WTC11 (cell line): ENCODE results near the gene CPNE7. TPM values are rescaled to one million over a fixed set of nuclear protein-coding genes. Genes with fewer than 3 reads are reported as not detected.

Experiments
- ATAC-seq: fragments of 200-7000 bp; cut with Tn5 transposase; 2 replicates; pipeline ENCODE4 v1.10.0; 2021; ENCODE audit warnings: mild to moderate bottlenecking, moderate library complexity
- CTCF ChIA-PET: fragments of 300-600 bp; sonication (Branson Sonifier 250); formaldehyde crosslinking; loops from one replicate; lab custom pipeline; 2021; ENCODE audit warnings: antibody characterized with exemption; lab: Charles Lee
- POLR2A ChIA-PET: fragments of 350-600 bp; sonication (Branson Sonifier 250); formaldehyde crosslinking; loops from one replicate; lab custom pipeline; 2021; ENCODE audit warnings: antibody characterized with exemption; lab: Charles Lee
- DNase-seq: peaks from one replicate; pipeline ENCODE4 v3.0.0; 2021; ENCODE audit warnings: low spot score
- H3K27ac Mint-ChIP-seq: 2 replicates; pipeline ENCODE4 v1.8.0; 2021; ENCODE audit warnings: mixed read lengths
- H3K27me3 Mint-ChIP-seq: 2 replicates; pipeline ENCODE4 v1.8.0; 2021; ENCODE audit warnings: low read depth, mild to moderate bottlenecking, moderate library complexity, mixed read lengths
- H3K36me3 Mint-ChIP-seq: 2 replicates; pipeline ENCODE4 v1.8.0; 2021; ENCODE audit warnings: mixed read lengths
- H3K4me1 Mint-ChIP-seq: 2 replicates; pipeline ENCODE4 v1.8.0; 2022; ENCODE audit warnings: mixed read lengths
- H3K4me3 Mint-ChIP-seq: 2 replicates; pipeline ENCODE4 v1.8.0; 2021; ENCODE audit warnings: mild to moderate bottlenecking, moderate library complexity, mixed read lengths
- H3K9me3 Mint-ChIP-seq: 2 replicates; pipeline ENCODE4 v1.8.0; 2021; ENCODE audit warnings: mixed read lengths
- AFF4 ChIP-seq: sonication (generic); formaldehyde crosslinking; IDR thresholded peaks from 2 replicates; pipeline ENCODE4 v1.8.1; 2023; ENCODE audit warnings: mild to moderate bottlenecking, missing genetic modification reagents, borderline replicate concordance
- ATF1 ChIP-seq: sonication (generic); formaldehyde crosslinking; IDR thresholded peaks from 2 replicates; pipeline ENCODE4 v1.8.1; 2023; ENCODE audit warnings: mild to moderate bottlenecking, moderate library complexity, missing genetic modification reagents
- ATF2 ChIP-seq: sonication (generic); formaldehyde crosslinking; IDR thresholded peaks from 2 replicates; pipeline ENCODE4 v1.8.1; 2022; ENCODE audit warnings: low read depth, missing genetic modification reagents, borderline replicate concordance
- CREM ChIP-seq: sonication (generic); formaldehyde crosslinking; IDR thresholded peaks from 2 replicates; pipeline ENCODE4 v1.8.1; 2022; ENCODE audit warnings: mild to moderate bottlenecking, missing genetic modification reagents, moderate library complexity
- E2F1 ChIP-seq: sonication (generic); formaldehyde crosslinking; IDR thresholded peaks from 2 replicates; pipeline ENCODE4 v1.8.0; 2022; ENCODE audit warnings: mild to moderate bottlenecking, missing genetic modification reagents
- E2F5 ChIP-seq: sonication (generic); formaldehyde crosslinking; IDR thresholded peaks from 2 replicates; pipeline ENCODE4 v1.8.1; 2022; ENCODE audit warnings: mild to moderate bottlenecking, moderate library complexity, missing genetic modification reagents
- ERG ChIP-seq: fragments of 250-450 bp; sonication (Bioruptor Pico); IDR thresholded peaks from 2 replicates; pipeline ENCODE4 v1.8.0; 2021; ENCODE audit warnings: mild to moderate bottlenecking
- FOXK1 ChIP-seq: sonication (generic); formaldehyde crosslinking; IDR thresholded peaks from 2 replicates; pipeline ENCODE4 v1.8.0; 2022; ENCODE audit warnings: mild to moderate bottlenecking, moderate library complexity, missing genetic modification reagents
- IRF2 ChIP-seq: sonication (generic); formaldehyde crosslinking; IDR thresholded peaks from 2 replicates; pipeline ENCODE4 v1.8.0; 2022; ENCODE audit warnings: low read depth, missing genetic modification reagents, borderline replicate concordance
- NFYB ChIP-seq: sonication (generic); formaldehyde crosslinking; conservative IDR thresholded peaks from 2 replicates; pipeline ENCODE4 v1.8.0; 2022; ENCODE audit warnings: low read depth, missing genetic modification reagents
- RELA ChIP-seq: sonication (generic); formaldehyde crosslinking; IDR thresholded peaks from 2 replicates; pipeline ENCODE4 v1.8.1; 2022; ENCODE audit warnings: missing genetic modification reagents, mild to moderate bottlenecking, borderline replicate concordance
- TP53 ChIP-seq: sonication (generic); formaldehyde crosslinking; IDR thresholded peaks from 2 replicates; pipeline ENCODE4 v1.8.1; 2023; ENCODE audit warnings: mild to moderate bottlenecking, missing genetic modification reagents
- USF1 ChIP-seq: sonication (generic); formaldehyde crosslinking; IDR thresholded peaks from 2 replicates; pipeline ENCODE4 v1.8.0; 2022; ENCODE audit warnings: mild to moderate bottlenecking, missing genetic modification reagents
- ZNF121 ChIP-seq: sonication (generic); formaldehyde crosslinking; IDR thresholded peaks from 2 replicates; pipeline ENCODE4 v1.8.0; 2023; ENCODE audit warnings: missing genetic modification reagents
- ZNF263 ChIP-seq: sonication (generic); formaldehyde crosslinking; IDR thresholded peaks from 2 replicates; pipeline ENCODE4 v1.8.1; 2022; ENCODE audit warnings: low read depth, mild to moderate bottlenecking, moderate library complexity, missing genetic modification reagents
- ZNF532 ChIP-seq: fragments of 250-450 bp; sonication (Bioruptor Pico); IDR thresholded peaks from 2 replicates; pipeline ENCODE4 v1.9.0; 2021; ENCODE audit warnings: mild to moderate bottlenecking, borderline replicate concordance
- total RNA-seq: library from RNA; stranded (reverse); gene quantifications from 3 replicates; pipeline ENCODE4 v1.2.3, GENCODE V29; 2021

Gene CPNE7
- total RNA-seq, 1 experiment from 2014 or later = 42.6 TPM

- H3K27me3 Mint-ChIP-seq = no peaks in the 10 kb centered on the region
- no peaks in the 10 kb centered on the region for H3K36me3 Mint-ChIP-seq
- DNase-seq (no peak), ATAC-seq (no peak)
- ChIA-PET POLR2A (no interaction called here), CTCF (interaction anchor here (0.6 kb wide), 1 partner anchor 11 kb away, joined by 3 read pairs; no protein-coding TSS in a partner anchor)
- no peaks in the 10 kb centered on the region for H3K9me3 Mint-ChIP-seq
- no peak for TF ChIP-seq E2F1 (CRISPR knock-in tag)
- no peak for TF ChIP-seq ZNF121 (CRISPR knock-in tag)
- TF ChIP-seq ATF1 = no peak
- TF ChIP-seq FOXK1 (CRISPR knock-in tag) = no peak
- TF ChIP-seq USF1 = no peak
- no peak for TF ChIP-seq ERG (CRISPR knock-in tag)
- no peak for TF ChIP-seq ATF2 (CRISPR knock-in tag)
- no peak for TF ChIP-seq IRF2 (CRISPR knock-in tag)
- TF ChIP-seq ZNF532 (CRISPR knock-in tag) = no peak
- TF ChIP-seq RELA (CRISPR knock-in tag) = no peak
- TF ChIP-seq TP53 (CRISPR knock-in tag) = no peak
- no peak for TF ChIP-seq CREM (CRISPR knock-in tag)
- TF ChIP-seq AFF4 (CRISPR knock-in tag) = no peak
- TF ChIP-seq ZNF263 (CRISPR knock-in tag) = no peak
- TF ChIP-seq E2F5 (CRISPR knock-in tag) = no peak
- TF ChIP-seq NFYB = no peak
- H3K27ac Mint-ChIP-seq = no peak overlapping the region
- H3K4me3 Mint-ChIP-seq = no peak overlapping the region
- H3K4me1 Mint-ChIP-seq = peaks cover 10% of the 10 kb centered on the region
Measured at GRCh38 chr16:89604764-89605163, 29.2 kb downstream of the CPNE7 start.
